Stimulated activated CD4-positive, alpha-beta T cell treated with anti-CD3 and anti-CD28 coated beads, TNF-alpha, amount 100 ng/mL, for 48 hours (primary cell): ENCODE measurements around the gene PPIC.
"Not testable (repeated sequence)": the region's sequence is repeated elsewhere in the genome, so short reads cannot be mapped to it uniquely, and the experiment has no call there.

Experiments
- DNase-seq, 3 donors: peaks; one replicate each; pipeline ENCODE4 v3.0.0-alpha.2; 2020; ENCODE audit warnings: low read depth in 3 of 3

Gene PPIC

GRCh38 chr5:123007754-123008153 lies 28.8 kb downstream of the PPIC start:
- no peak for DNase-seq

- DNase-seq = no peak
Observed at GRCh38 chr5:123007182-123007581, 29.3 kb downstream of the PPIC start.

- no peak for DNase-seq
Observed at GRCh38 chr5:123001808-123002207, 34.7 kb downstream of the PPIC start.

- no peak for DNase-seq
Observed at GRCh38 chr5:123000731-123001130, 35.8 kb downstream of the PPIC start.

- DNase-seq = peak; percentile 2 to 30 (median 6)
Observed at GRCh38 chr5:122999947-123000563, 36.5 kb downstream of the PPIC start.

GRCh38 chr5:122997294-122997693 lies 39.2 kb downstream of the PPIC start:
- no peak for DNase-seq

- no peak for DNase-seq
Observed at GRCh38 chr5:122996091-122996490, 40.4 kb downstream of the PPIC start.

- no peak for DNase-seq
Observed at GRCh38 chr5:122985954-122986721, 50.4 kb downstream of the PPIC start.

GRCh38 chr5:122985006-122985700 lies 51.4 kb downstream of the PPIC start:
- DNase-seq = no peak

GRCh38 chr5:122984425-122984824 lies 52.1 kb downstream of the PPIC start:
- no peak for DNase-seq

- no peak for DNase-seq
Observed at GRCh38 chr5:122982376-122982775, 54.1 kb downstream of the PPIC start.

GRCh38 chr5:122981846-122982245 lies 54.7 kb downstream of the PPIC start:
- DNase-seq = no peak

- no peak for DNase-seq
Observed at GRCh38 chr5:122978644-122979297, 57.8 kb downstream of the PPIC start.

GRCh38 chr5:122978068-122978467 lies 58.5 kb downstream of the PPIC start:
- no peak for DNase-seq

- DNase-seq = no peak
Observed at GRCh38 chr5:122977319-122977718, 59.2 kb downstream of the PPIC start.

GRCh38 chr5:122974251-122974650 lies 62.3 kb downstream of the PPIC start:
- not testable (repeated sequence) for DNase-seq

- DNase-seq = not testable (repeated sequence)
Observed at GRCh38 chr5:122973759-122974158, 62.8 kb downstream of the PPIC start.
